Ishikawa (cell line): ENCODE measurements around the gene CEP250.

Experiments
- CEBPB ChIP-seq: IDR thresholded peaks from 2 replicates; pipeline ENCODE4 v1.6.1; 2012
- CREB1 ChIP-seq: IDR thresholded peaks from 2 replicates; pipeline ENCODE4 v1.6.1; 2012; ENCODE audit warnings: low read depth
- EGR1 ChIP-seq: IDR thresholded peaks from 2 replicates; pipeline ENCODE4 v1.6.1; 2012
- EP300 ChIP-seq: IDR thresholded peaks from 2 replicates; pipeline ENCODE4 v1.6.1; 2012; ENCODE audit warnings: borderline replicate concordance
- FOXM1 ChIP-seq: IDR thresholded peaks from 2 replicates; pipeline ENCODE4 v1.6.1; 2012; ENCODE audit warnings: low read depth, borderline replicate concordance
- NFIC ChIP-seq: IDR thresholded peaks from 2 replicates; pipeline ENCODE4 v1.6.1; 2012
- RAD21 ChIP-seq: IDR thresholded peaks from 2 replicates; pipeline ENCODE4 v1.6.1; 2012; ENCODE audit warnings: low read depth
- TAF1 ChIP-seq: IDR thresholded peaks from 2 replicates; pipeline ENCODE4 v1.6.1; 2012; ENCODE audit warnings: low read depth, mild to moderate bottlenecking
- TCF12 ChIP-seq: IDR thresholded peaks from 2 replicates; pipeline ENCODE4 v1.6.1; 2012; ENCODE audit warnings: low read depth
- TEAD4 ChIP-seq: IDR thresholded peaks from 2 replicates; pipeline ENCODE4 v1.6.1; 2012
- YY1 ChIP-seq: IDR thresholded peaks from 2 replicates; pipeline ENCODE4 v1.6.1; 2012; ENCODE audit warnings: low read depth
- ZBTB7A ChIP-seq: IDR thresholded peaks from 2 replicates; pipeline ENCODE4 v1.6.1; 2012; ENCODE audit warnings: low read depth
- TF ChIP-seq, protein P1 (sequence below): IDR thresholded peaks from 2 replicates; pipeline ENCODE4 v1.6.1; 2012
- TF ChIP-seq, protein P2 (sequence below): IDR thresholded peaks from 2 replicates; pipeline ENCODE4 v1.6.1; 2012; ENCODE audit warnings: low read depth, mild to moderate bottlenecking
- TF ChIP-seq, protein P3 (sequence below): IDR thresholded peaks from 2 replicates; pipeline ENCODE4 v1.6.1; 2012

CEP250 gene

DNA sequence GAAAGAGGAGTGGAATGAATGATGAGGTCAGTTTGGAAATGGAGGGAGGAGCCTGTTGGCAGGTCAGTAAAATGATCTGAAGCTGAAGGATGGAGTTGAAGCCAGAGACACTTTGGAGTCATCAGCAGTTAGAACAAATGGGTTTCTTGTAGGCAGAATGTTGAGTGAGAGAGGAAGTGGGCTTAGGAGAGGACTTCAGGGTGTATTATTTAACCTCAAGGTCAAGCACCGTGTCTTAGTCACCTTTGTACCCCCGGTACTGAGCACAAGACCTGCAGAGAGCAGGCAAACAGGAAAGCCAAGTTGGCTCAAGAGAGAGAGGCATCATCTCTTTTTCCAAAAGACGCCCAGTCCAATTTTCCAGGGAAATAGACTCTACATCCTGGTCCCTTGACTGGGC, 50.8 kb downstream of the CEP250 start:
- TF ChIP-seq CREB1 (no peak), RAD21 (no peak), CEBPB (no peak)
- TF ChIP-seq, protein P1, sequence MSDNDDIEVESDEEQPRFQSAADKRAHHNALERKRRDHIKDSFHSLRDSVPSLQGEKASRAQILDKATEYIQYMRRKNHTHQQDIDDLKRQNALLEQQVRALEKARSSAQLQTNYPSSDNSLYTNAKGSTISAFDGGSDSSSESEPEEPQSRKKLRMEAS = no peak
- TF ChIP-seq, protein P2, sequence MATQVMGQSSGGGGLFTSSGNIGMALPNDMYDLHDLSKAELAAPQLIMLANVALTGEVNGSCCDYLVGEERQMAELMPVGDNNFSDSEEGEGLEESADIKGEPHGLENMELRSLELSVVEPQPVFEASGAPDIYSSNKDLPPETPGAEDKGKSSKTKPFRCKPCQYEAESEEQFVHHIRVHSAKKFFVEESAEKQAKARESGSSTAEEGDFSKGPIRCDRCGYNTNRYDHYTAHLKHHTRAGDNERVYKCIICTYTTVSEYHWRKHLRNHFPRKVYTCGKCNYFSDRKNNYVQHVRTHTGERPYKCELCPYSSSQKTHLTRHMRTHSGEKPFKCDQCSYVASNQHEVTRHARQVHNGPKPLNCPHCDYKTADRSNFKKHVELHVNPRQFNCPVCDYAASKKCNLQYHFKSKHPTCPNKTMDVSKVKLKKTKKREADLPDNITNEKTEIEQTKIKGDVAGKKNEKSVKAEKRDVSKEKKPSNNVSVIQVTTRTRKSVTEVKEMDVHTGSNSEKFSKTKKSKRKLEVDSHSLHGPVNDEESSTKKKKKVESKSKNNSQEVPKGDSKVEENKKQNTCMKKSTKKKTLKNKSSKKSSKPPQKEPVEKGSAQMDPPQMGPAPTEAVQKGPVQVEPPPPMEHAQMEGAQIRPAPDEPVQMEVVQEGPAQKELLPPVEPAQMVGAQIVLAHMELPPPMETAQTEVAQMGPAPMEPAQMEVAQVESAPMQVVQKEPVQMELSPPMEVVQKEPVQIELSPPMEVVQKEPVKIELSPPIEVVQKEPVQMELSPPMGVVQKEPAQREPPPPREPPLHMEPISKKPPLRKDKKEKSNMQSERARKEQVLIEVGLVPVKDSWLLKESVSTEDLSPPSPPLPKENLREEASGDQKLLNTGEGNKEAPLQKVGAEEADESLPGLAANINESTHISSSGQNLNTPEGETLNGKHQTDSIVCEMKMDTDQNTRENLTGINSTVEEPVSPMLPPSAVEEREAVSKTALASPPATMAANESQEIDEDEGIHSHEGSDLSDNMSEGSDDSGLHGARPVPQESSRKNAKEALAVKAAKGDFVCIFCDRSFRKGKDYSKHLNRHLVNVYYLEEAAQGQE = no peak

DNA sequence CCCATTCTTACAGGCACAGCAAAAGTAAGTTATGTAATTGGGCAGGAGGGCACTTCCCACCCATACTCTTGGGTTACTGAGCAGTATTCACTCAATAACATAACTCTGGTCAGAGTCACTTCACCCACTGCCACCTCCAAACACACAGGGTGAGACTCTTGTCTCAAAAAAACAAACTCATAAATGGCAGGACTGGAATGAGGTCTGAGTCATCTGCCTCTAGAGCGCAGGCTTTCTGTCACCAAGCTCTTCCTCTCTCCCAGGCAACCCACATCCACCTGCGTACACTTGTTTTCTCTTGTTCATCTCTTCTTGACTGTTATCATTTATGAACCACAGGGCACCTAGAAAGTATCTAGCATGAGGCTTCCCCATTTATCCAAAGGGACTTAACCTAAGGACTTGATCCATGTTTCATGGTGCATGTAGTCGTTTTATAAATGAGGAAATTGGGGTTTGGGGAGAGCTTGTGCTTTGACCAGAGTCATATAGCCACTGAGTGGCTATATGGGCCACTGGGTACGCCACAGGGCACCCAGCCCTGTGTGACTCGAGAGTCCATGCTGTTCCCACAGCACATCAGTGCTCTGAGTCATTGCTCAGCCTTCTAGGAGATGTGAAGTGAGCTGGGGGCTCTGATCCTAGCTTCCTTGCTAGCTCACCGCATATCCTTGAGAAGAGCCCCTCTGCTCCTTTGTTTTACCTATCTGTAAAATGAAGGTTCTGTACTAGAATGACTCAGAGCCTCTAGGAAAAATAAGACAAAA, 51.7 kb downstream of the CEP250 start:
- no peak for TF ChIP-seq CREB1
- TF ChIP-seq EP300 = no peak
- no peak for TF ChIP-seq YY1
- TF ChIP-seq TAF1 = no peak
- TF ChIP-seq FOXM1 = no peak
- TF ChIP-seq TCF12 = no peak
- TF ChIP-seq, protein P1 = no peak
- no peak for TF ChIP-seq TEAD4
- no peak for TF ChIP-seq NFIC
- no peak for TF ChIP-seq CEBPB
- TF ChIP-seq RAD21 = no peak
- TF ChIP-seq, protein P2 = no peak
- TF ChIP-seq, protein P3, sequence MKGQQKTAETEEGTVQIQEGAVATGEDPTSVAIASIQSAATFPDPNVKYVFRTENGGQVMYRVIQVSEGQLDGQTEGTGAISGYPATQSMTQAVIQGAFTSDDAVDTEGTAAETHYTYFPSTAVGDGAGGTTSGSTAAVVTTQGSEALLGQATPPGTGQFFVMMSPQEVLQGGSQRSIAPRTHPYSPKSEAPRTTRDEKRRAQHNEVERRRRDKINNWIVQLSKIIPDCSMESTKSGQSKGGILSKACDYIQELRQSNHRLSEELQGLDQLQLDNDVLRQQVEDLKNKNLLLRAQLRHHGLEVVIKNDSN = no peak
- TF ChIP-seq EGR1 = no peak
- TF ChIP-seq ZBTB7A = no peak

DNA sequence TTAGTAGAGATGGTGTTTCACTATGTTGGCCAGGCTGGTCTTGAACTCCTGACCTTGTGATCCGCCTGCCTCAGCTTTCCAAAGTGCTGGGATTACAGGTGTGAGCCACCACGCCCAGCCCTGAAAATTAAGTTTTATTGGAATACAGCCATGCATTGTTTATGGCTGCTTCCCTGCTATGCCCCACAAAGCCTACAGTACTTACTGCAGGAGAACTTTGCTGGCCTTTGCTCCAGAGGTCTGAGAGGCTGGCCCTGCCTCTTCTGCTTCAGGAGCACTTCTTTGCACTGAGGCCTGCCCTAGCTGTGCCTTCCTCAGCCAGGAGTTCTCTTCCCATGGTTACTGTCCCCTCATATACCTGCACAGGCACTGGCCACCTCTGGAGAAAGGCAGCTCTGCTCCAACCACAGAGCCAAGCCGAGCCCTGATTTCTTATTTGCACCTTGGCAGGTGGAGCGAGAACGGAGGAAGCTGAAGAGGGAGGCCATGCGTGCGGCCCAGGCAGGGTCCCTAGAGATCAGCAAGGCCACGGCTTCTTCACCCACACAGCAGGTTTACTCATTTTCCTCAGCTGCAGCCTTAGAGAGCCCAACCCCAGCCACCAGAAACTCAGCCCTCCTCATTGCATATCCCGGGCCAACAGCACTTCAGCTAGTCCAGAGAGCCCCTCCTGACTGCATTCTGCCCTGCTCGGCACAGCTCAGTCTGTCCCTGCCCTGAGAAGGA, 53.3 kb downstream of the CEP250 start:
- TF ChIP-seq RAD21 = no peak
- no peak for TF ChIP-seq CEBPB
- TF ChIP-seq NFIC = 0 out of 2 replicates have a peak, but pooled peaks have one; percentile 16

DNA sequence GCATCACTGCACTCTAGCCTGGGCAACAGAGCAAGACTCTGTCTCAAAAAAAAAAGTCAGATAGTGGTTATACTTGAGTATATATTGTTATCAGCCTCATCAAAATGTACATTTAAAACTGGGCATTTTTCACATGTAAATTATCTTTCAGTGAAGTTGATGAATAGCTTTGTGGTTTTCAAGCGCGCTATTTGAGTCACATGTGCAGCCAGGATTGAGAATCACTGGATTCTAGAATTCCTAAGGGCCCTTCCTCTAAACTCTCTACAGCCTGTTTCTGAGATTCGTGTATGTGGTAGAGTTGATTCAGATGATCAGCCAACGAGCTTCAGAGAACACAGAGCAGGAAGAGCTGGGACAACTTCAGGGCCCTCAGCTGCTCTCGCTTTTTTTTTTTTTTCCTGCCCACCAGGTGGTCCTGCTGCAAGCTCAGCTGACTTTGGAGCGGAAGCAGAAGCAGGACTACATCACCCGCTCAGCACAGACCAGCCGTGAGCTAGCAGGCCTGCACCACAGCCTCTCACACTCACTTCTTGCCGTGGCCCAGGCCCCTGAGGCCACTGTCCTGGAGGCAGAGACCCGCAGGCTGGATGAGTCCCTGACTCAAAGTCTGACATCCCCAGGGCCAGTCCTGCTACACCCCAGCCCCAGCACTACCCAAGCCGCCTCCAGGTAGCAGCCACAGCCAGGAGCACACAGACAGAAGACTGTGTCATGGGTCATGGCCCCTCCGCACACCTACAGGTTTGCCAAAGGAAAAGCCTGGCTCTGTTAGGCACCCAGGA, 55.7 kb downstream of the CEP250 start:
- TF ChIP-seq RAD21 (no peak), CREB1 (no peak), TAF1 (no peak)
- TF ChIP-seq, protein P1 = no peak
- TF ChIP-seq, protein P2 = no peak
